ENCODE results near the gene SFXN5. TPM values are rescaled to one million over a fixed set of nuclear protein-coding genes. Genes with fewer than 3 reads are reported as not detected.

Gene SFXN5
- total and polyA plus RNA-seq, 11 donors: 6.0 to 12.5 (median 8.7) TPM

DNA sequence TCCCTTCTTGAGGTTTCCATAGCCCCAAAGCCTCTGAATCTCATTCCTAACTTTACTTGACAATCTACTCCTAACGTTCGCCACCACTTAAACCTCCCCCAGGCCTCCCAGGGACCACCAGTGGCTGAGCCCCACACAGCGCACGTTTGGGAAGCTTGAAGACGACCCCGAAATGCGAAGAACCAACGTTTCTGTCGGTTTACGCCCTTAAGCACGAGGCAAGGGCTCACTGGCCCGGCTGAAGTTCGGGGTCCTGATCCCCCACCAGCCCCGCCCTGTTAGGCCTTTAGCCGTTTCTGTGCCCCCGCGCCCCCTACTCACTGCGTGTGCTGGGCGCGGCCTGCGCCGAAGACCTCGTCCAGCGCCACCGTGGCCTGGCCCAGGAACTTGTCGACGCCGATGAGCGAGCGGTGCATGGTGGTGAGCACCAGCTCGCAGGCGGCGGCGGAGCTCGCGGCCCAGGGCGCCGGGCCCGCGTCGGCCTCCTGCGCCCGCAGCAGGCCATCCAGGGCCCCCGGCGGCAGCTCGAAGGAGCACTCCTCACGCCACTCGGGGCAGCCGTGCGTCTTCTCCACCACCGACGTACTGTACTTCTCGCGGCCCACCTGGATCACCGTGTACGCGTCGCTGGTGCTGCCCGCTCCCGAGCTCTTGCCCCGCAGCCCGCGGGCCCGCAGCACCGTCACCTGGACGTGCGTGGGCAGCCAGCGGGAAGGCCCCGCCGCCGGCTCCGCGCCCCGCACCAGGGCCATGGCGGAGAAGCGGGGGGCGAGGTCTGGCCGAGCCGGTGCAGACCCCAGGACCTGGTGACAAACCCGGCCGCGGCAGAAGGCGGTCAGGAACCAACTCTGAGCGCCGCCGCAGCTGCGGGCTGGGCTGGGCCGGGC lies 40.8 kb upstream of the SFXN5 start:
- H3K9me3 ChIP-seq: no peaks in the 10 kb centered on the region
- peak in 1 of 2 donors; percentile 40 for TF ChIP-seq POLR2A (IDR thresholded peaks at IDR 0.05)
- TF ChIP-seq, protein P1, sequence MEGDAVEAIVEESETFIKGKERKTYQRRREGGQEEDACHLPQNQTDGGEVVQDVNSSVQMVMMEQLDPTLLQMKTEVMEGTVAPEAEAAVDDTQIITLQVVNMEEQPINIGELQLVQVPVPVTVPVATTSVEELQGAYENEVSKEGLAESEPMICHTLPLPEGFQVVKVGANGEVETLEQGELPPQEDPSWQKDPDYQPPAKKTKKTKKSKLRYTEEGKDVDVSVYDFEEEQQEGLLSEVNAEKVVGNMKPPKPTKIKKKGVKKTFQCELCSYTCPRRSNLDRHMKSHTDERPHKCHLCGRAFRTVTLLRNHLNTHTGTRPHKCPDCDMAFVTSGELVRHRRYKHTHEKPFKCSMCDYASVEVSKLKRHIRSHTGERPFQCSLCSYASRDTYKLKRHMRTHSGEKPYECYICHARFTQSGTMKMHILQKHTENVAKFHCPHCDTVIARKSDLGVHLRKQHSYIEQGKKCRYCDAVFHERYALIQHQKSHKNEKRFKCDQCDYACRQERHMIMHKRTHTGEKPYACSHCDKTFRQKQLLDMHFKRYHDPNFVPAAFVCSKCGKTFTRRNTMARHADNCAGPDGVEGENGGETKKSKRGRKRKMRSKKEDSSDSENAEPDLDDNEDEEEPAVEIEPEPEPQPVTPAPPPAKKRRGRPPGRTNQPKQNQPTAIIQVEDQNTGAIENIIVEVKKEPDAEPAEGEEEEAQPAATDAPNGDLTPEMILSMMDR (IDR thresholded peaks at IDR 0.05): no peak
- peak overlapping the region; percentile 15 to 90 (median 82) for H3K27ac ChIP-seq
- peak overlapping the region; percentile 75 to 96 (median 88) for H3K4me3 ChIP-seq
- peaks cover 0 to 7% (median 0%) of the 10 kb centered on the region in 9 donors for H3K27me3 ChIP-seq
- ATAC-seq (peak in 3 of 4 donors; percentile 28 to 41 (median 36)), DNase-seq (peak in 2 of 5 donors; percentile 44 to 69)
- 2 to 4% (median 3%) methylated on average over 45 to 88 of the region's 88 CpGs for WGBS, 4 donors
- H3K36me3 ChIP-seq: no peaks in the 10 kb centered on the region
- intact Hi-C loops (cut with DNase I): loop anchor here in 1 of 10 donors (5.0 kb wide), 1 partner anchor 40 kb away; the partner anchor contains the start of gene SFXN5
- H3K4me1 ChIP-seq: peaks cover 0 to 48% (median 31%) of the 10 kb centered on the region in 12 donors

DNA sequence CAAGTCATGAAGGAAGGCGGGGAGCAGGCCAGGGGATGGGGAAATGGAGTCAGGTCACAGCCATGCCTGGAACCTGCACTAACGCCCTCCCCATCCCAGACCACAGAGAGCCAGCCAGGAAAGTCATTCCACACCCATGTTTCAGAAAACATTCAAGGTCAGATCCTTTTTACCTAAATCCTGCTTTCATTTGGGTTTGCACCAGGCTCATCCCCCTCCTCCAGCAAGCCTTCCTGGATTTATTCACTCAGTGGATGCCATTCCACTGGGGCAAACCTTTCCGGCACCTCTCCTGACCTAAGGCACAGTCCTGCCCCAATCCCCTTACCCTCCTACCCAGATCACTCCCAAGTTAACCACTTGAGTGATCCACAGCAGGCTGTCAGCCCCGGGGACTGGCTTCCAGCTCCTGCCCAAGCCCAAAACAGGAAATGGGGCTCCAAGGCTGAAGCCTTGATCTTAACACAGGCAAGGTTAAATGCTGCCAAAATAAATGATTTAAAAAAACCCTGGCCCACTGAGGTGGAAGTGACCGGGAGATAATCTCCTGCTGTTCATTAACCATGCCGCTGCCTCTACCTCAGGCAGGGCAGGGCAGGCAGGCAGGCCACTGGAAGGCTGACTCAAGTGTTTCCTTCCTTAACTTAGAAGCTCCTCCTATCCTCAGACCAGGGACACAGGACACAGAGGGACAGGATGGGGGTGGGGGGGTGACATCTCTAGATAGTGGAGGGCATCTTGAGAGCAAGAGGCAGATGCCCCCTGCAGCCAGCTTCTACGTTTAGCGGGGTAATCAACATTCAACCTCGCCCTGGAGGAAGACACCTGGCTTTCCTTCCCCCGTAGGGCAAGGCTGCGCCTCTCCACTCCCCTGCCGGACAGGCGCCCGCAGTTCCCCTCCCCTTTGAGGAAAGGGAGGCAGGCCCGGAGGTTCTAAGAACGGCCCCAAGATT lies 39.8 kb upstream of the SFXN5 start:
- intact Hi-C loops (cut with DNase I): loop anchor here in 1 of 10 donors (5.0 kb wide), 1 partner anchor 39 kb away; the partner anchor contains the start of gene SFXN5
- peak in 4 of 5 donors; percentile 35 to 57 (median 45) for DNase-seq
- Histone ChIP-seq H3K4me1 (peaks cover 0 to 57% (median 39%) of the 10 kb centered on the region in 12 donors), H3K27ac (peak overlapping the region in 9 of 12 donors; percentile 73 to 90 (median 84)), H3K36me3 (no peaks in the 10 kb centered on the region), H3K9me3 (no peaks in the 10 kb centered on the region), H3K27me3 (peaks cover 0 to 7% (median 0%) of the 10 kb centered on the region in 9 donors), H3K4me3 (peak overlapping the region; percentile 75 to 96 (median 88))
- 18 to 31% (median 21%) methylated on average over 15 to 16 of the region's 16 CpGs for WGBS, 4 donors
- peak; percentile 29 to 68 (median 46) for ATAC-seq
- TF ChIP-seq POLR2A (IDR thresholded peaks at IDR 0.05): no peak
- TF ChIP-seq, protein P1 (IDR thresholded peaks at IDR 0.05): no peak

DNA sequence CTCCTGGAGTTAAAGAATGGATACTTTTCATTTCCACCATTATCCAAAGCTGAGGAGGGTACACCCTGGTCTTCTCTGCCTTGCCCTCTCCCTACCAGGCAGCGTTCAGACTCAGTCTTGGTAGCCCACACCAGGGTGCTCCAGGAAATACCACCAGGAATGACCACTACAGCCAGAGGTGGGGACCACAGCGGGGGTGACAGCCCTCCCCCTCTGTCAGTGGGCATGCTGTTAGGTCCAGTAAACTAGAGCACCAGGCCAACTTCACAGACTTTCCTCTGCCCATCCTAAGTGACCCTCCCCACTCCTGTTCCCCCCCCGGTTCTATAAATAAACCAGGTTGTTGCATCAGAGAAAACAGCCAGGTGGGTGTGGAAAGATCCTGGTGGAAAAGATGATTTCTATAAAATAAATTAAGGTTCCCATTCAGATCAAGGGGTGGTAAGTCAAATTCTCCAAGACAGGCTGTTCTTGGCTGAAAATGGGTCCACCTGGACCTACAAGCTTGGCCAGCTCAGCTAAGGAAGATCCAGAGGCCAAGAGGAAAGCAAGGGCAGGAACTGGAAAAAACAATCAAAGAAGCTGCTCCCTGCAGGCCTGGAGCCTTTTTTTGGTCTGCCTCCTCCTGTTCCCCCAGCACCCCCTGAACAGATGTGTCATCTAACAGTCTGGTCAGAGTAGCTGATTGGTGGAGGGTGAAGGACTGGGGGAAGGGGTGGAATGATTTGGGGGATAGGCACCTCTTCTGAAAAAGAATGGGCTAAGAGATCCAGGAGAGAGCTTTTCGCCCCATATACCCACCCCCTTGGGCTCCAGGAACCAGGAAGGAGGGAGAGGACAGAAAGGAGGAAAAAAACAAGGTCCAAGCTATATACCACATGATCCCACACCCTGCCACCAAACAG lies 38.9 kb upstream of the SFXN5 start:
- WGBS, 4 donors: 74 to 82% (median 78%) methylated on average over 4 of the region's 4 CpGs
- Histone ChIP-seq H3K4me1 (peaks cover 0 to 60% (median 42%) of the 10 kb centered on the region in 12 donors), H3K9me3 (no peaks in the 10 kb centered on the region), H3K4me3 (peak overlapping the region in 9 of 12 donors; percentile 78 to 96 (median 86)), H3K36me3 (no peaks in the 10 kb centered on the region), H3K27me3 (peaks cover 0 to 7% (median 0%) of the 10 kb centered on the region in 9 donors), H3K27ac (peak overlapping the region in 7 of 12 donors; percentile 4 to 87 (median 79))
- intact Hi-C loops (cut with DNase I): loop anchor here in 1 of 10 donors (5.0 kb wide), 1 partner anchor 38 kb away; the partner anchor contains the start of gene SFXN5
- ATAC-seq (no peak), DNase-seq (no peak)
- TF ChIP-seq, protein P1 (IDR thresholded peaks at IDR 0.05): no peak
- TF ChIP-seq POLR2A (IDR thresholded peaks at IDR 0.05): no peak

Measured in heart left ventricle (tissue), 16 donors.